Hepatocyte (in vitro differentiated cells): ENCODE results near the gene MEX3B.

Experiments used
- EZH2 ChIP-seq: fragments of 200-600 bp; sonication (generic); IDR thresholded peaks from 2 replicates; pipeline ENCODE4 v1.6.1; 2016; ENCODE audit warnings: antibody characterized with exemption, mild to moderate bottlenecking, borderline replicate concordance
- TF ChIP-seq, protein P1 (sequence below): fragments of 200-600 bp; sonication (generic); IDR thresholded peaks from 2 replicates; pipeline ENCODE4 v1.5.1; 2016; ENCODE audit warnings: antibody characterized with exemption, mild to moderate bottlenecking; ENCODE audit not compliant: poor library complexity

DNA sequence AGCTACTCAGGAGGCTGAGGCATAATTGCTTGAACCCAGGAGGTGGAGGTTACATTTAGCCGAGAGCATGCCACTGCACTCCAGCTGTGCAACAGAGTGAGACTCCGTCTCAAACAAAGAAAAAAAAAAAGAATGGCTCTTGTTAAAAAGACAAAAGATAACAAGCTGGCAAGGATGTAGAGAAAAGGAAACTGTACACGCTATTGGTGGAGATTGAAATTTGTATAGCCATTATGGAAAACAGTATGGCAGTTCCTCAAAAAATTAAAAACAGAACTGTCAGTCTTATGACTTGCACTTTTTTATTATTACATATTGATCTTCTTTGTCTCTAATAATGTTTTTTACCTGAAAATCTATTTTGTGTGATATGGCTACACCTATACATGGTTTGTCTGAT, 41.9 kb downstream of the MEX3B start:
- TF ChIP-seq, protein P1, sequence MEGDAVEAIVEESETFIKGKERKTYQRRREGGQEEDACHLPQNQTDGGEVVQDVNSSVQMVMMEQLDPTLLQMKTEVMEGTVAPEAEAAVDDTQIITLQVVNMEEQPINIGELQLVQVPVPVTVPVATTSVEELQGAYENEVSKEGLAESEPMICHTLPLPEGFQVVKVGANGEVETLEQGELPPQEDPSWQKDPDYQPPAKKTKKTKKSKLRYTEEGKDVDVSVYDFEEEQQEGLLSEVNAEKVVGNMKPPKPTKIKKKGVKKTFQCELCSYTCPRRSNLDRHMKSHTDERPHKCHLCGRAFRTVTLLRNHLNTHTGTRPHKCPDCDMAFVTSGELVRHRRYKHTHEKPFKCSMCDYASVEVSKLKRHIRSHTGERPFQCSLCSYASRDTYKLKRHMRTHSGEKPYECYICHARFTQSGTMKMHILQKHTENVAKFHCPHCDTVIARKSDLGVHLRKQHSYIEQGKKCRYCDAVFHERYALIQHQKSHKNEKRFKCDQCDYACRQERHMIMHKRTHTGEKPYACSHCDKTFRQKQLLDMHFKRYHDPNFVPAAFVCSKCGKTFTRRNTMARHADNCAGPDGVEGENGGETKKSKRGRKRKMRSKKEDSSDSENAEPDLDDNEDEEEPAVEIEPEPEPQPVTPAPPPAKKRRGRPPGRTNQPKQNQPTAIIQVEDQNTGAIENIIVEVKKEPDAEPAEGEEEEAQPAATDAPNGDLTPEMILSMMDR = no peak
- no peak for TF ChIP-seq EZH2
